NCI-H345 (cell line): Measurements from ENCODE around the gene SDCCAG8.

Experiments
- DNase-seq: peaks from one replicate; lab custom pipeline; 2025; lab: John Stamatoyannopoulos, UW

The SDCCAG8 gene

DNA sequence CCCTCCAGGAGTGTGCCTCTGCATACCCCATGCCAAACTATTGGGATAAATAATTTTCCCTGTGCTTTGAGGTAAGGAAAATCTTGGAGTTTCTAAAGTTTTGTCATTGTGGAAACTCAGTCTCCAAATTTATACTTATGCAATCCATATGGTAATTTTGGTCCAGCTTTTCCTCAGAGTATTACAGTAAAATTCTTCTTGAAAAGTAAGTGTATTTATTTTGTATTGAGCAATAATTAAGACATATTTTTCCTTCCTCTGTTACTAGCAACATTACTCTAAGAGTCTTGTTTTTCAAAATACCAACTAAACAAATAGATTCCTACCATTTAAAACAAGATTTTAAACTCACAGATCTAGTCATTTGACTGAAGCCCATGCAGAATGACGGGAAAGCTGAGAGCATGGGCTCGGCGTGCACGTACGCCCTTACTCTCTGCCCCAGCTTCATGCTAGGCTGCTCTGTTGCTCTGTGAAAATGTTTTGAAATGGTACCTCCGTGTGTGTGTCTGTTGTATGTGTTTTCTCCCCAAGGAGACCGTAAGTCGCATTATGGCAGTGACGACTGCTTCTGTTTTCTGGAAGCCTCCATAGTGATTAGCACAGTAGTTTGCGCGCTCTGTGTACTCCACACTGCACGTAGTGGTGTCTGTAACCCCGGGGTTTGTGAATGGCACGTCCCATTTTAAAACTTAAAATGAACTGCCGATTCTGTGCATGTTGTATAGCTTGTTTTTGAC lies 165.3 kb downstream of the SDCCAG8 start:
- DNase-seq = no peak

- no peak for DNase-seq
These were observed 165.9 kb downstream of the SDCCAG8 start for GRCh38 chr1:243421784-243422183.

DNA sequence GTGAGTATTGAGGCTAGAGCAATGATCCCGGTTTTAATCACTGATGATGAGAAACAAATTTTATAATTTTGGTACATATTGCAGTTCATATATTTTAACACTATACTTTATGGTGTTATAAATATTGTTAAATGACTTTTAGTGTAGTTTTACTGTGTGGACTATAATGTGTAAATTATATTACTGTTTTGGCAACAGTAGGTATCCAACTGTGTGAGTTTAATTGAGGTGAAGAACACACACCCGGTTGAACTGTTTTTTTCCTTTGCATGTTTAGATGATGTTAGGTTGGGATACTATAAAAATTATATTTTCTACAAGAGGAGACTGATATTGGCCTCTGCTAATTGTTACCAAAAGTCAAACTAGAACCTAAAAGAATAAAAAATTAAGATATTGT lies 166.5 kb downstream of the SDCCAG8 start:
- DNase-seq = no peak

- DNase-seq = no peak
These were observed 172.2 kb downstream of the SDCCAG8 start for GRCh38 chr1:243428084-243428483.

DNA sequence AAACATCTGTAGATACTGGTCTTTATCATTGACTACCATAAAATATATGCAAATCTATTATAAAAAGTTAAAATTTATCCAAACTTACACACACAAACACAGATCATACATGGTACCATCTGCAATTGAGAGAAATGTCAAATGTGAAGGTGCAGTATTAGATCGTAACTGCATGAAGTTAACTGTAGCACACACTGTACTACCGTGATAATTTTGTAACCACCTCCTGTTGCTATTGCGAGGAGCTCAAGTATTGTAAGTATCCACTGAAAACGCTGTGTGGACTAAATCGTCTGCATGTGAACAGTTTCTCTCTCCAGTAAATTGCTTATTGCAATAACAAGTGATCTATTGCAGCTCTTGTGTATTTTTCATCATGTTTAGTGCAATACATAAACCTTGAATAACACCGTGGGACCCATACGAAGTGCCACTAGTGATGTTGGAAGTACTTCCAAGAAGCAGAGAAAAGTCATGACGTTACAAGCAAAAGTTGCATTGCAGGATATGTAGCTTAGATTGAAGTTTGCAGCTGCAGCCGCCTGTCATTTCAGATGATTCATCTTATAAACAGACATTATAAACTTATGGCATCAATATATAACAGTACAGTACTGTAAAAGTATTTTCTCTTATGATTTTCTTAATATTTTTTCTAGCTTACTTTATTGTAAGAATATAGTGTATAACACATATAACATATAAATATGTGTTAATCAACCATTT lies 172.9 kb downstream of the SDCCAG8 start:
- DNase-seq = no peak

- DNase-seq = no peak
These were observed 175.8 kb downstream of the SDCCAG8 start for GRCh38 chr1:243431591-243431990.

DNA sequence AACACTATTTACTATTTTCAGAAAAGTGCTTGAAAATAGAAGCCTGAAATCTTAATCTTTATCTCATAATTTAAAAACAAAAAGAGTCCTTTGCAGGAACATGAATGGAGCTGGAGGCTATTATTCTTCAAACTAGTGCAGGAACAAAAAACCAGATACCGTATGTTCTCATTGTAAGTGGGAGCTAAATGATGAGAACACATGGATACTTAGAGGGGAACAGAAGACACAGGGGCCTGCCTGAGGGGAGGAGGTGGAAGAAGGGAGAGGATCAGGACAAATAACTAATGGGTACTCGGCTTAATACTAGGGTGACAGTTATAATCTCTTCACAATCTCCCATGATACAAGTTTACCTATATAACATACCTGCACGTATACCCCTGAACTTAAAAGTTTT lies 176.3 kb downstream of the SDCCAG8 start:
- DNase-seq = no peak

DNA sequence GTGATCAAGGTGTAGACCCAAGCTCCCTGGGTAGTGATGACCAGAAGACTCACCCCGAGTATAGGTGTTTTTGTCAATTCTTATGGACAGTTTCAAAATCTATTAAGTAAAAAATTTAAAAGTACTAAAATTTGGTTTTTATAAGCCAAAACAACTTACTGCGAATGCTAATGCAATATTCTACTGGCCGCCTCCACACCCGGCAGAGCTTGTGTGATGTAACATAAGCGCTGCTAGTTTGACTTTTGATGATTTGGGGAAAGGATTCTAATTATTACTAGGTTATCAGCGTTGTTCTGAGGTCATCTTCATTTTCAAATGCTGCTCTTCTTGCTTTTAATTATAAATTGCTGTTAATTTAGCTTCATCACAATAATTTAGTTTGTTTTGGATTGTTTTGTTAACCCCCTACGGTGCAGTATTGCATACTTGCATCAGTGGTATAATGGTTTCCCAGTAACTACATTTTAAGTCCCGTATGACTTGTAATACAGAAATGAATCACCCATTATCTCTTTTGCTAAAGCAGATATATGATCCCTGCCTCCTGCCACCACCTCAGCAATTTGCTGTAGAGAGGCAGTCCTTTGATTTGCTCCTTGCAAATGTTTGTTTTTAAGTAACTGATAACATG lies 178.0 kb downstream of the SDCCAG8 start:
- DNase-seq = no peak

- no peak for DNase-seq
These were observed 178.8 kb downstream of the SDCCAG8 start for GRCh38 chr1:243434594-243434993.

DNA sequence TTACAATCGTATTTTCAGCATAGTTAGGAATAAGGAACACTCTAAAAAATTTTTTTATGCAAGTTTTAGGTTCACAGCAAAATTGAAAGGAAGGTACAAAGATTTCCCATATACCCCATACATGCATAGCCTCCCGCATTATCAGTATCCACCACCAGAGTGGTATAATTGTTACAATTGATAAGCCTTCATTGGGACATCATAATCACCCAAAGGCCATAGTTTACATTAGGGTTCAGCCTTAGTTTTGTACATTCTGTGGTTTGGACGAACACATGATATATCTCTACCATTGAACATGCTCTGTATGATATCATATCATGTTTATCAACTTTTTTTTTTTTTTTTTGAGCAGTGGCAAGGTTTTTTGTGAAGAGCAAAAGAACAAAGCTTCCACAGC lies 180.0 kb downstream of the SDCCAG8 start:
- no peak for DNase-seq

- DNase-seq = no peak
These were observed 182.3 kb downstream of the SDCCAG8 start for GRCh38 chr1:243438146-243438545.

DNA sequence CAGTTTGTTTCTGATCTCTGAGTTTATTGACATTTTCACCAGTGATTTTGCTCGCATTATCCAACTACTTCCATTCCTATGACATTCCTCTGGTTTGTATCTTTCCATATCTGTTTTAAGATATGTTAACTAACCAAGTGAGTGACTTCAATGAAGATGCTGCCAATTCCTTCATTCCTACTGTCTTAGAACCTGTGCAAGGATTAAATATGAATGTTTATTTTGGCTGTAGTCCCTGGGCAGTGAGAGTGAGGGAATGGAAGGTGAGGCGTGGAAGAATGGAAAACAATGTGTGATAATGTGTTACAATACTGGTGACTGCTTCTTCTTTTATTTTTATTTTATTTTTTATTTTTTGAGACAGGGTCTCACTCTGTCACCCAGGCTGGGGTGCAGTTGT lies 183.0 kb downstream of the SDCCAG8 start:
- no peak for DNase-seq

GRCh38 chr1:243440406-243440805 lies 184.6 kb downstream of the SDCCAG8 start:
- no peak for DNase-seq

- DNase-seq = no peak
These were observed 185.8 kb downstream of the SDCCAG8 start for GRCh38 chr1:243441601-243442000.

DNA sequence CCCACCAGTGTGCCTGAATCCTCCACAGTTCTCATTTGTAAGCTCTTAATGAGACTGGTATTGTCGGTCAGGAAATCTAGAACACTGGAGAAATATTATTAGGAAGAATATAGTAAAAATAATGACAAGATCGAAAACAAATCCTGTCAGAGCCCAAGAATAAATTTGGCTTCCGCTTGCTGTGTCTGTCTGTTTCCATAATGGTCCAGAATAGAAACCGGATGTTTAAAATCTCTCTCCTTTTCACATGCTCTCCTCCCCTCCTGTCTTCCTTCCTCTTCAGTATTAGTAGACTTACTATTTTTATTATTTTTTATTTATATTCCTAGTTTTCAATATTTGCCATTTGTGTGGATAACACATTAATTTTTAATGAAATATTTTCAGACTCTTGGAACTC lies 187.7 kb downstream of the SDCCAG8 start:
- DNase-seq = no peak

DNA sequence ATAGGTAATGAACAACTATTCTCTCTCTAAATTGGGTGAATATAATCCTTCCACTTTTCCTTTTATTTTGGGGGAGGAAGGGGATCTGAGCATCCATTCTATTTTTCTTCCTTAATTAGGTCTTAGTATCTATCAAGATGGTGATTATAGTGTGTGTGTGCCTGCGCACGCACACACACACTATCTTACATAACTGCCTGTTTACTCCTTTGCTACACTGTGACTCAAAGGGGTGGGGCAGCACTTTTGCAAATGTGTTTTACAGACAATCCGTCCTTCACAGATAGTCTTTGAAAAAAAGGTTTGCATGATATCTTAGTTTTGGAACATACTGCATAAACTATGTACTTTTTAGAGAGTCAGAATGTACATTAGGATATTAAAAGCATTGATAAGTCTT lies 191.5 kb downstream of the SDCCAG8 start:
- DNase-seq = no peak

DNA sequence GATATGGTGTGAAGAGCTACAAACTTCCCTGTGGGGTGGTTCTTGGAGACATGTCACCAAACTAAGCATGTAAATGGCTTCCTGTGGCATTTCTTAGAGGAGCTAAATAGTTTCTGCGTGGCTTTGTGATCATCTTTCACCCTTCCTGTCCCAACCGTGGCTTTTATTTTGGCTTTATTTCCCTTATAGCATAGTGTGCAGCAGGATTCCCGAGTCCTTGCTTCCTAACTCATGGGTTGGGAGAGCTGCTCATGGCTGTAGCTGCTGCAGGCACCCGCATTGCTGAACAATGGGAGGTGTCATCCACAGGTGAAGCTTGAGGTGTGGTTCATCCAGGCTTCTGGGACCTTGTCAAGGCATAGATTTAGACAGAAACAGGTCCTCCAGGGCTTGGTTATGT lies 192.0 kb downstream of the SDCCAG8 start:
- DNase-seq = no peak

GRCh38 chr1:243449373-243449772 lies 193.5 kb downstream of the SDCCAG8 start:
- DNase-seq = no peak

GRCh38 chr1:243452092-243452491 lies 196.3 kb downstream of the SDCCAG8 start:
- DNase-seq = no peak

GRCh38 chr1:243454328-243454997 lies 198.6 kb downstream of the SDCCAG8 start:
- no peak for DNase-seq

- DNase-seq = no peak
These were observed 200.2 kb downstream of the SDCCAG8 start for GRCh38 chr1:243455760-243456651.
